Neural cell (in vitro differentiated cells): ENCODE results near the gene TRAPPC2L. TPM values are rescaled to one million over a fixed set of nuclear protein-coding genes. Genes with fewer than 3 reads are reported as not detected.

ENCODE experiments used
- H2AFZ ChIP-seq: fragments of 200-600, 300-800 bp; sonication (generic), shearing (Covaris generic); 2 replicates; pipeline ENCODE4 v1.6.0; 2014; ENCODE audit warnings: low read depth, mild to moderate bottlenecking, antibody characterized with exemption, low read length, moderate library complexity
- H3F3A ChIP-seq: fragments of 200-600 bp; shearing (Covaris generic); 2 replicates; pipeline ENCODE4 v1.6.1; 2016; ENCODE audit warnings: mild to moderate bottlenecking, moderate library complexity, mixed read lengths, antibody characterized with exemption, low read length; ENCODE audit not compliant: insufficient read depth, poor library complexity, severe bottlenecking
- H3K27ac ChIP-seq: fragments of 200-600, 300-800 bp; sonication (generic), shearing (Covaris generic); 2 replicates; pipeline ENCODE4 v1.5.1; 2014; ENCODE audit warnings: mild to moderate bottlenecking, low read length, moderate library complexity
- H3K27me3 ChIP-seq: fragments of 300-800, 200-600 bp; sonication (generic), shearing (Covaris generic); 2 replicates; pipeline ENCODE4 v1.6.0; 2014; ENCODE audit warnings: mild to moderate bottlenecking, low read depth, low read length, moderate library complexity; ENCODE audit not compliant: insufficient read depth
- H3K36me3 ChIP-seq: fragments of 300-800, 200-600 bp; sonication (generic), shearing (Covaris generic); 2 replicates; pipeline ENCODE4 v1.5.1; 2014; ENCODE audit warnings: mild to moderate bottlenecking, antibody characterized with exemption, low read length, moderate library complexity; ENCODE audit not compliant: insufficient read depth
- H3K4me2 ChIP-seq: fragments of 300-800, 200-600 bp; sonication (generic), shearing (Covaris generic); 2 replicates; pipeline ENCODE4 v1.6.0; 2014; ENCODE audit warnings: mild to moderate bottlenecking, low read length
- H3K4me3 ChIP-seq: fragments of 300-800, 200-600 bp; sonication (generic), shearing (Covaris generic); 2 replicates; pipeline ENCODE4 v1.5.1; 2014; ENCODE audit warnings: mild to moderate bottlenecking, low read length, moderate library complexity
- H3K79me2 ChIP-seq: fragments of 200-600 bp; shearing (Covaris generic); replicated peaks from 2 replicates; pipeline ENCODE4 v1.6.0; 2014; ENCODE audit warnings: mild to moderate bottlenecking, low read length, moderate library complexity; ENCODE audit not compliant: insufficient read depth
- H3K9ac ChIP-seq: fragments of 300-800, 200-600 bp; sonication (generic), shearing (Covaris generic); 2 replicates; pipeline ENCODE4 v1.6.1; 2016; ENCODE audit warnings: mild to moderate bottlenecking, low read length, mixed read lengths
- H3K9me2 ChIP-seq: fragments of 200-600 bp; shearing (Covaris generic); 2 replicates; pipeline ENCODE4 v1.6.1; 2016; ENCODE audit warnings: mild to moderate bottlenecking, low read length, mixed read lengths; ENCODE audit not compliant: insufficient read depth
- H3K9me3 ChIP-seq: fragments of 200-600, 300-800 bp; sonication (generic), shearing (Covaris generic); 2 replicates; pipeline ENCODE4 v1.6.1; 2016; ENCODE audit warnings: mild to moderate bottlenecking, mixed run types, low read length, moderate library complexity, mixed read lengths
- H4K20me1 ChIP-seq: fragments of 200-600 bp; shearing (Covaris generic); 2 replicates; pipeline ENCODE4 v1.6.1; 2016; ENCODE audit warnings: mild to moderate bottlenecking, mixed run types; ENCODE audit not compliant: insufficient read depth
- CTCF ChIP-seq: fragments of 450-650 bp; IDR thresholded peaks from 2 replicates; pipeline ENCODE4 v1.5.1; 2014; ENCODE audit warnings: antibody characterized with exemption, mild to moderate bottlenecking, moderate library complexity; ENCODE audit not compliant: poor library complexity, severe bottlenecking
- EP300 ChIP-seq: fragments of 450-650 bp; conservative IDR thresholded peaks from 2 replicates; pipeline ENCODE4 v1.6.1; 2014; ENCODE audit warnings: antibody characterized with exemption, mild to moderate bottlenecking, moderate library complexity; ENCODE audit not compliant: poor library complexity, severe bottlenecking
- EZH2 ChIP-seq: fragments of 200-600, 300-800 bp; shearing (Covaris generic), sonication (generic); IDR thresholded peaks from 2 replicates; pipeline ENCODE4 v1.6.1; 2014; ENCODE audit warnings: antibody characterized with exemption, low read length, borderline replicate concordance, mild to moderate bottlenecking; ENCODE audit not compliant: insufficient read depth, poor library complexity, severe bottlenecking
- POLR2AphosphoS5 ChIP-seq: IDR thresholded peaks from 2 replicates; pipeline ENCODE4 v1.6.1; 2012
- RAD21 ChIP-seq: fragments of 450-650 bp; conservative IDR thresholded peaks from 2 replicates; pipeline ENCODE4 v1.6.1; 2014; ENCODE audit warnings: antibody characterized with exemption, mild to moderate bottlenecking, moderate library complexity
- REST ChIP-seq: IDR thresholded peaks from 2 replicates; pipeline ENCODE4 v1.6.1; 2012; ENCODE audit warnings: borderline replicate concordance
- TAF1 ChIP-seq: IDR thresholded peaks from 2 replicates; pipeline ENCODE4 v1.6.1; 2012; ENCODE audit warnings: low read depth
- polyA plus RNA-seq: library from polyadenylated mRNA; depleted of rRNA; stranded (reverse); fragments of >200 nt; gene quantifications from 2 replicates; pipeline ENCODE4 v1.2.3, GENCODE V29; 2014

The TRAPPC2L gene
- polyA plus RNA-seq, 1 donor from 2014 or later, result 70.2 TPM

GRCh38 chr16:88883946-88884345 is 27.0 kb downstream of the TRAPPC2L start:
- no peak for TF ChIP-seq REST
- no peak for TF ChIP-seq EZH2
- TF ChIP-seq POLR2AphosphoS5, result no peak
- TF ChIP-seq EP300, result no peak
- TF ChIP-seq TAF1, result no peak
- TF ChIP-seq RAD21, result no peak
- no peak for TF ChIP-seq CTCF
- Histone ChIP-seq H3K4me2 (no peak overlapping the region), H4K20me1 (no peaks in the 10 kb centered on the region), H3K36me3 (no peaks in the 10 kb centered on the region), H3K9ac (no peak overlapping the region), H3F3A (no peaks in the 10 kb centered on the region), H2AFZ (no peak overlapping the region), H3K9me2 (no peaks in the 10 kb centered on the region), H3K27ac (no peak overlapping the region), H3K27me3 (no peaks in the 10 kb centered on the region), H3K9me3 (no peaks in the 10 kb centered on the region), H3K79me2 (no peaks in the 10 kb centered on the region), H3K4me3 (no peak overlapping the region)

- H3K9ac ChIP-seq, result no peak overlapping the region
- H3K27me3 ChIP-seq, result no peaks in the 10 kb centered on the region
- H3K36me3 ChIP-seq, result no peaks in the 10 kb centered on the region
- H2AFZ ChIP-seq, result no peak overlapping the region
- H3K4me3 ChIP-seq, result no peak overlapping the region
- TF ChIP-seq TAF1, result no peak
- TF ChIP-seq REST, result no peak
- H3K9me2 ChIP-seq, result no peaks in the 10 kb centered on the region
- H3F3A ChIP-seq, result no peaks in the 10 kb centered on the region
- H4K20me1 ChIP-seq, result no peaks in the 10 kb centered on the region
- no peak overlapping the region for H3K4me2 ChIP-seq
- no peaks in the 10 kb centered on the region for H3K79me2 ChIP-seq
- no peak overlapping the region for H3K27ac ChIP-seq
- no peaks in the 10 kb centered on the region for H3K9me3 ChIP-seq
Measured at GRCh38 chr16:88884569-88885271, 27.8 kb downstream of the TRAPPC2L start.
